HG03060 (cell line): ENCODE data around the gene KRT31.
"Not testable (repeated sequence)": the region's sequence is repeated elsewhere in the genome, so short reads cannot be mapped to it uniquely, and the experiment has no call there.

ENCODE experiments used
- ATAC-seq: cut with Tn5 transposase; IDR thresholded peaks from one replicate; pipeline ENCODE4 v1.9.1; 2021; ENCODE audit warnings: low read depth, moderate number of reproducible peaks; ENCODE audit not compliant: unreplicated experiment

KRT31 gene

GRCh38 chr17:41418116-41418860 is 20.9 kb upstream of the KRT31 start:
- no peak for ATAC-seq

- no peak for ATAC-seq
Measured at GRCh38 chr17:41417576-41418015, 20.2 kb upstream of the KRT31 start.

- no peak for ATAC-seq
Measured at GRCh38 chr17:41417127-41417526, 19.7 kb upstream of the KRT31 start.

GRCh38 chr17:41416479-41416878 is 19.1 kb upstream of the KRT31 start:
- ATAC-seq: no peak

- ATAC-seq: no peak
Measured at GRCh38 chr17:41415833-41416335, 18.5 kb upstream of the KRT31 start.

GRCh38 chr17:41415411-41415810 is 18.0 kb upstream of the KRT31 start:
- ATAC-seq: no peak

GRCh38 chr17:41413982-41414381 is 16.6 kb upstream of the KRT31 start:
- no peak for ATAC-seq

GRCh38 chr17:41413353-41413957 is 16.0 kb upstream of the KRT31 start:
- ATAC-seq: no peak

GRCh38 chr17:41411072-41411840 is 13.8 kb upstream of the KRT31 start:
- ATAC-seq: no peak

- ATAC-seq: no peak
Measured at GRCh38 chr17:41407226-41407625, 9.8 kb upstream of the KRT31 start.

- ATAC-seq: no peak
Measured at GRCh38 chr17:41406205-41406604, 8.8 kb upstream of the KRT31 start.

GRCh38 chr17:41404024-41404671 is 6.7 kb upstream of the KRT31 start:
- no peak for ATAC-seq

GRCh38 chr17:41403404-41404023 is 6.1 kb upstream of the KRT31 start:
- no peak for ATAC-seq

GRCh38 chr17:41402161-41402560 is 4.8 kb upstream of the KRT31 start:
- ATAC-seq: no peak

GRCh38 chr17:41396340-41396739 is 1.1 kb downstream of the KRT31 start:
- ATAC-seq: no peak

- ATAC-seq: no peak
Measured at GRCh38 chr17:41395611-41396010, 1.8 kb downstream of the KRT31 start.

GRCh38 chr17:41395044-41395443 is 2.4 kb downstream of the KRT31 start:
- ATAC-seq: not testable (repeated sequence)

GRCh38 chr17:41394254-41394996 is 3.0 kb downstream of the KRT31 start:
- no peak for ATAC-seq

- no peak for ATAC-seq
Measured at GRCh38 chr17:41393826-41394225, 3.6 kb downstream of the KRT31 start.

- ATAC-seq: no peak
Measured at GRCh38 chr17:41393294-41393693, 4.1 kb downstream of the KRT31 start.
